HepG2 (cell line): ENCODE measurements around the gene ZNF264. TPM values are rescaled to one million over a fixed set of nuclear protein-coding genes. Genes with fewer than 3 reads are reported as not detected.

Source experiments
- ATAC-seq: fragments of 200-7000 bp; cut with Tn5 transposase; 3 replicates; pipeline ENCODE4 v1.9.1; 2020; ENCODE audit warnings: mild to moderate bottlenecking, moderate library complexity
- BruUV-seq: library from RNA; stranded (reverse); fragments of 400-500 nt; replicated peaks from 2 replicates; lab custom pipeline; 2021; lab: Mats Ljungman, UMichigan
- CTCF ChIA-PET: fragments of 300-600 bp; formaldehyde crosslinking; extraction: SDS; loops from one replicate; lab custom pipeline; 2021; ENCODE audit warnings: low total read pairs, inconsistent platforms, low intra/inter-chr PET ratio; lab: Yijun Ruan, JAX
- POLR2A ChIA-PET: fragments of 350-600 bp; sonication (Branson Sonifier 250); formaldehyde crosslinking; loops from one replicate; lab custom pipeline; 2020; ENCODE audit warnings: antibody characterized with exemption, inconsistent platforms; lab: Yijun Ruan, JAX
- DNase-seq: peaks from one replicate; pipeline ENCODE4 v3.0.0-alpha.2; 2015; ENCODE audit warnings: low spot score
- FAIRE-seq: peaks from 3 replicates; lab custom pipeline; 2011; peaks lifted over from hg19 to GRCh38; lab: Jason Lieb, UNC
- H2AFZ ChIP-seq: one replicate; pipeline ENCODE4 v1.6.1; 2011; ENCODE audit warnings: low read length, inconsistent platforms
- H3K27ac ChIP-seq: fragments of 300-600 bp; 3 replicates; pipeline ENCODE4 v1.8.0; 2011; ENCODE audit warnings: mixed run types, mild to moderate bottlenecking, mixed read lengths, low read length, inconsistent platforms; ENCODE audit not compliant: insufficient read depth; ENCODE audit errors: extremely low read length
- H3K27me3 ChIP-seq, 2 experiments: fragments of 200-600 bp in 1 of 2; 2 replicates in 1 of 2; 3 replicates in 1 of 2; pipeline versions ENCODE4 v1.6.0 to v1.8.0; 2011; ENCODE audit warnings: low read length in 2 of 2, mild to moderate bottlenecking in 2 of 2, moderate library complexity in 2 of 2, inconsistent platforms in 1 of 2; ENCODE audit not compliant: insufficient read depth in 2 of 2, control insufficient read depth in 1 of 2
- H3K36me3 ChIP-seq, 2 experiments: fragments of 200-600 bp in 1 of 2; replicated peaks in 1 of 2; 2 replicates in 1 of 2; 3 replicates in 1 of 2; pipeline versions ENCODE4 v1.5.1 to v1.8.0; 2011; ENCODE audit warnings: low read length in 2 of 2, inconsistent platforms in 1 of 2; ENCODE audit not compliant: insufficient read depth in 2 of 2, control insufficient read depth in 1 of 2
- H3K4me1 ChIP-seq: 2 replicates; pipeline ENCODE4 v1.5.1; 2012; ENCODE audit warnings: low read length, inconsistent platforms; ENCODE audit not compliant: insufficient read depth
- H3K4me2 ChIP-seq: 2 replicates; pipeline ENCODE4 v1.6.0; 2011; ENCODE audit warnings: low read depth, low read length, inconsistent platforms
- H3K4me3 ChIP-seq, 3 experiments: fragments of 200-600 bp in 1 of 3; sonication (generic), shearing (Covaris generic) in 1 of 3; replicated peaks in 1 of 3; 2 replicates each; pipeline ENCODE4 v1.5.1; 2011 to 2016; ENCODE audit warnings: low read length in 3 of 3, inconsistent platforms in 2 of 3, low read depth in 2 of 3, mild to moderate bottlenecking in 2 of 3, control low read depth in 1 of 3, mixed read lengths in 1 of 3; ENCODE audit not compliant: insufficient read depth in 1 of 3
- H3K79me2 ChIP-seq: one replicate; pipeline ENCODE4 v1.6.1; 2011; ENCODE audit warnings: low read length, inconsistent platforms; ENCODE audit not compliant: insufficient read depth
- H3K9ac ChIP-seq: 2 replicates; pipeline ENCODE4 v1.6.0; 2011; ENCODE audit warnings: mild to moderate bottlenecking, low read depth, low read length, inconsistent platforms; ENCODE audit not compliant: insufficient read depth
- H3K9me3 ChIP-seq: 2 replicates; pipeline ENCODE4 v1.5.1; 2012; ENCODE audit warnings: mild to moderate bottlenecking, low read length
- H4K20me1 ChIP-seq: 2 replicates; pipeline ENCODE4 v1.6.0; 2011; ENCODE audit warnings: inconsistent platforms, mild to moderate bottlenecking, low read length, moderate library complexity; ENCODE audit not compliant: insufficient read depth
- ARNT ChIP-seq: fragments of 450-650 bp; IDR thresholded peaks from 2 replicates; pipeline ENCODE4 v1.6.1; 2017
- EHMT2 ChIP-seq: fragments of 200-600 bp; sonication (generic); IDR thresholded peaks from 2 replicates; pipeline ENCODE4 v1.7.0; 2017; ENCODE audit warnings: antibody characterized with exemption, low read depth, low read length, borderline replicate concordance
- MAZ ChIP-seq, 2 experiments: sonication (generic) in 1 of 2; formaldehyde crosslinking in 1 of 2; IDR thresholded peaks; 2 replicates each; pipeline versions ENCODE4 v1.5.0 to v1.6.1; 2012 to 2020; ENCODE audit warnings: low read depth in 2 of 2, mild to moderate bottlenecking in 2 of 2, borderline replicate concordance in 1 of 2, improper control_type of control experiment in 1 of 2, low read length in 1 of 2, missing genetic modification reagents in 1 of 2, moderate library complexity in 1 of 2
- PHF8 ChIP-seq: sonication (generic); formaldehyde crosslinking; IDR thresholded peaks from 2 replicates; pipeline ENCODE4 v1.5.0; 2020; ENCODE audit warnings: missing genetic modification reagents
- REPIN1 ChIP-seq: sonication (generic); formaldehyde crosslinking; IDR thresholded peaks from 2 replicates; pipeline ENCODE4 v1.8.0; 2022; ENCODE audit warnings: missing genetic modification reagents, low read depth, mild to moderate bottlenecking, borderline replicate concordance
- SAP130 ChIP-seq: IDR thresholded peaks from 2 replicates; pipeline ENCODE4 v1.6.1; 2016; ENCODE audit warnings: low read depth
- THAP11 ChIP-seq: IDR thresholded peaks from 2 replicates; pipeline ENCODE4 v1.6.1; 2016; ENCODE audit warnings: missing biosample characterization, missing genetic modification reagents
- ZBTB42 ChIP-seq: sonication (generic); formaldehyde crosslinking; IDR thresholded peaks from 2 replicates; pipeline ENCODE4 v1.5.0; 2020; ENCODE audit warnings: mild to moderate bottlenecking, missing genetic modification reagents
- ZFX ChIP-seq: sonication (generic); formaldehyde crosslinking; IDR thresholded peaks from 2 replicates; pipeline ENCODE4 v1.4.0; 2020; ENCODE audit warnings: mild to moderate bottlenecking, low read depth, missing genetic modification reagents, moderate library complexity
- ZFY ChIP-seq: sonication (generic); formaldehyde crosslinking; IDR thresholded peaks from 2 replicates; pipeline ENCODE4 v1.4.0; 2020; ENCODE audit warnings: missing genetic modification reagents
- ZNF816 ChIP-seq: sonication (generic); formaldehyde crosslinking; IDR thresholded peaks from 2 replicates; pipeline ENCODE4 v1.8.0; 2022; ENCODE audit warnings: missing genetic modification reagents, mild to moderate bottlenecking, borderline replicate concordance
- WGBS: methylation state at CpG from one replicate; pipeline ENCODE4 v1.1.6; 2017; ENCODE audit warnings: low lambda C conversion rate; 5-methylcytosine and 5-hydroxymethylcytosine counted together
- in situ Hi-C: cut with HindIII; loops from 2 replicates; pipeline ENCODE4 v1.10.0; 2017; ENCODE audit warnings: low pct_unique_long_range_greater_than_20kb; ENCODE audit not compliant: extremely low pct_ligation_motif_present
- intact Hi-C: fragments of 100-400 bp; cut with micrococcal nuclease; formaldehyde crosslinking; loops from one replicate; pipeline ENCODE4 v1.10.0; 2022; ENCODE audit not compliant: unreplicated experiment
- polyA plus RNA-seq, 8 experiments: library from polyadenylated mRNA; depleted of rRNA in 3 of 8; stranded (reverse) in 7 of 8; unstranded in 1 of 8; fragments of >200 nt; fragmentation: Illumina TruSeq in 4 of 8; extraction: Trizol in 4 of 8; gene quantifications; 2 replicates each; pipeline versions ENCODE4 v1.2.1 to v1.2.3, GENCODE V29; 2011 to 2016; ENCODE audit warnings: low read depth in 4 of 8, missing spikeins in 1 of 8, mixed read lengths in 1 of 8; ENCODE audit not compliant: insufficient read depth in 1 of 8
- total RNA-seq, 5 experiments: library from RNA; depleted of rRNA; stranded (reverse); fragments of >200 nt; fragmentation: Illumina TruSeq; extraction: Trizol; gene quantifications; 2 replicates each; pipeline ENCODE4 v1.2.3, GENCODE V29; 2016; ENCODE audit warnings: low read depth in 1 of 5
- TF ChIP-seq, protein P1 (sequence below): sonication (generic); formaldehyde crosslinking; IDR thresholded peaks from 2 replicates; pipeline ENCODE4 v1.4.0; 2020; ENCODE audit warnings: missing genetic modification reagents

ZNF264 gene
- total and polyA plus RNA-seq, 2 of the 13 experiments (the other 11 are each of a cell fraction or from before 2014, with no cell fraction given), result 3.5 to 17.6 TPM

DNA sequence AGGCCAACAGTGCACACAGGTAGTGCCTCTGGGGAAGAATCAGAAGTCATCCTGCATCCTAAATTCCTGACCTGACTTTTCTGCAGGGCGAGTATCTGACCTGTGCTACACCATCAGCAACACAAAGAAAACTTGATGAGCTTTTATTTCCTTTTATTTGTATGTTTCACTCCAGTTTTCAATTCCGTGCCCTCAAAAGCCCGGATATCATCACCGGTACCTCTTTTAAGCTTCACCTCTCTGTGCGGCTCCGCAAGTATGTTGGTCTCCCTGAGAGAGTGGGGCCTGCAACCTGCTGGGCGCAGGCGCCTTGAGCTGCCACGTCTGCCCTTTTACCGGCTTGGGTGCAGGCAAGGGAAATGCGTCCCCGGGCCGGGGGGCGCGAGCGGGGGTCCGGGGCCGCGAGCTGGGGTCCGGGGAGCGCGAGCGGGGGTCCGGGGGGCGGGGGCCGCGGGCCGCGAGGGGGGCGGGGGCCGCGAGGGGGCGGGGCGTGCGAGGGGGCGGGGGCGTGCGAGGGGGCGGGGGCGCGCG lies 19.7 kb upstream of the ZNF264 start:
- Histone ChIP-seq H3K4me2 (peak overlapping the region; percentile 70), H3K79me2 (no peaks in the 10 kb centered on the region), H4K20me1 (no peaks in the 10 kb centered on the region), H3K9ac (peak overlapping the region; percentile 60), H3K4me1 (peaks cover 14% of the 10 kb centered on the region), H3K9me3 (no peaks in the 10 kb centered on the region), H3K36me3 (no peaks in the 10 kb centered on the region), H3K27me3 (no peaks in the 10 kb centered on the region; a peak in 1 of 5 replicates), H3K4me3 (peak overlapping the region; percentile 51 to 64 (median 56)), H2AFZ (peak overlapping the region; percentile 64), H3K27ac (peak overlapping the region; percentile 23)
- intact Hi-C loops, result no loop called here
- FAIRE-seq (no peak), DNase-seq (peak; percentile 20), ATAC-seq (peak; percentile 83)
- in situ Hi-C loops, result no loop called here
- ChIA-PET CTCF (no interaction called here), POLR2A (no interaction called here)
- TF ChIP-seq ZFX (CRISPR knock-in tag) (peak; percentile 68), THAP11 (CRISPR knock-in tag) (peak; percentile 2; the same call in 1 of the 2 replicates), REPIN1 (no peak), ZFY (peak; percentile 45; the same call in 1 of the 2 replicates), ZNF816 (CRISPR knock-in tag) (no peak), EHMT2 (no peak), ZBTB42 (CRISPR knock-in tag) (no peak), MAZ (IDR thresholded peaks at IDR 0.05; ENCODE audit: borderline replicate concordance, low read depth, low read length) (no peak), MAZ (CRISPR knock-in tag; IDR thresholded peaks at IDR 0.05; ENCODE audit: low read depth) (peak; percentile 45; the same call in 1 of the 2 replicates), SAP130 (peak; percentile 27; the same call in 1 of the 2 replicates), ARNT (no peak), PHF8 (CRISPR knock-in tag) (peak; percentile 59)
- TF ChIP-seq, protein P1, sequence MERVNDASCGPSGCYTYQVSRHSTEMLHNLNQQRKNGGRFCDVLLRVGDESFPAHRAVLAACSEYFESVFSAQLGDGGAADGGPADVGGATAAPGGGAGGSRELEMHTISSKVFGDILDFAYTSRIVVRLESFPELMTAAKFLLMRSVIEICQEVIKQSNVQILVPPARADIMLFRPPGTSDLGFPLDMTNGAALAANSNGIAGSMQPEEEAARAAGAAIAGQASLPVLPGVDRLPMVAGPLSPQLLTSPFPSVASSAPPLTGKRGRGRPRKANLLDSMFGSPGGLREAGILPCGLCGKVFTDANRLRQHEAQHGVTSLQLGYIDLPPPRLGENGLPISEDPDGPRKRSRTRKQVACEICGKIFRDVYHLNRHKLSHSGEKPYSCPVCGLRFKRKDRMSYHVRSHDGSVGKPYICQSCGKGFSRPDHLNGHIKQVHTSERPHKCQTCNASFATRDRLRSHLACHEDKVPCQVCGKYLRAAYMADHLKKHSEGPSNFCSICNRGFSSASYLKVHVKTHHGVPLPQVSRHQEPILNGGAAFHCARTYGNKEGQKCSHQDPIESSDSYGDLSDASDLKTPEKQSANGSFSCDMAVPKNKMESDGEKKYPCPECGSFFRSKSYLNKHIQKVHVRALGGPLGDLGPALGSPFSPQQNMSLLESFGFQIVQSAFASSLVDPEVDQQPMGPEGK (CRISPR knock-in tag), result 0 out of 2 replicates have a peak, but pooled peaks have one; percentile 17
- no TSS peak for BruUV-seq
- 11% methylated on average over 8 of the region's 42 CpGs for WGBS
